H1 (cell line): ENCODE measurements around the gene RPP25L. TPM values are rescaled to one million over a fixed set of nuclear protein-coding genes. Genes with fewer than 3 reads are reported as not detected.

Experiments used
- CTCF ChIA-PET: fragments of 300-600 bp; sonication (Branson Sonifier 250); formaldehyde crosslinking; loops from one replicate; lab custom pipeline; 2021; ENCODE audit not compliant: partially characterized antibody; lab: Charles Lee
- POLR2A ChIA-PET: fragments of 300-600 bp; sonication (Branson Sonifier 250); formaldehyde crosslinking; loops from one replicate; lab custom pipeline; 2021; ENCODE audit warnings: inconsistent platforms; ENCODE audit not compliant: partially characterized antibody; lab: Charles Lee
- DNase-seq, 2 experiments: peaks; one replicate each; pipeline versions ENCODE4 v3.0.0 to v3.0.0-alpha.2; 2010 to 2022; ENCODE audit warnings: low spot score in 2 of 2, low read depth in 1 of 2, mixed read lengths in 1 of 2
- FAIRE-seq: peaks from 2 replicates; lab custom pipeline; 2011; peaks lifted over from hg19 to GRCh38; lab: Jason Lieb, UNC
- H2AFZ ChIP-seq: 2 replicates; pipeline ENCODE4 v1.8.1; 2012; ENCODE audit warnings: low read length, inconsistent platforms
- H2AK5ac ChIP-seq: 2 replicates; pipeline ENCODE4 v1.6.1; 2013; ENCODE audit warnings: low read depth, low read length
- H2BK120ac ChIP-seq: replicated peaks from 2 replicates; pipeline ENCODE3; 2013; ENCODE audit warnings: low read depth, low read length, inconsistent platforms
- H2BK12ac ChIP-seq: 2 replicates; pipeline ENCODE4 v1.6.1; 2013; ENCODE audit warnings: low read depth, low read length
- H2BK15ac ChIP-seq: 2 replicates; pipeline ENCODE4 v1.6.1; 2013; ENCODE audit warnings: low read length
- H2BK20ac ChIP-seq: 2 replicates; pipeline ENCODE4 v1.6.1; 2013; ENCODE audit warnings: low read length
- H2BK5ac ChIP-seq: 2 replicates; pipeline ENCODE4 v1.6.1; 2013; ENCODE audit warnings: low read depth, low read length
- H3K14ac ChIP-seq: 2 replicates; pipeline ENCODE4 v1.6.1; 2013; ENCODE audit warnings: inconsistent platforms; ENCODE audit not compliant: insufficient read length
- H3K18ac ChIP-seq: 2 replicates; pipeline ENCODE4 v1.6.1; 2013; ENCODE audit warnings: low read length; ENCODE audit errors: extremely low read depth
- H3K23ac ChIP-seq: 2 replicates; pipeline ENCODE4 v1.6.1; 2013; ENCODE audit warnings: inconsistent platforms; ENCODE audit not compliant: insufficient read length
- H3K23me2 ChIP-seq: 2 replicates; pipeline ENCODE4 v1.6.1; 2013; ENCODE audit warnings: low read depth, low read length
- H3K27ac ChIP-seq: 2 replicates; pipeline ENCODE4 v1.6.1; 2011; ENCODE audit warnings: low read depth, low read length, inconsistent platforms
- H3K27me3 ChIP-seq, 4 experiments: replicated peaks in 1 of 4; 1 replicate in 1 of 4; 2 replicates in 3 of 4; pipeline versions ENCODE4 v1.6.1 to v1.8.1; 2011 to 2013; ENCODE audit warnings: low read length in 3 of 4, mild to moderate bottlenecking in 3 of 4, inconsistent platforms in 2 of 4, mixed read lengths in 2 of 4, moderate library complexity in 1 of 4; ENCODE audit not compliant: control insufficient read depth in 3 of 4, insufficient read depth in 3 of 4; ENCODE audit errors: extremely low read depth in 1 of 4
- H3K36me3 ChIP-seq, 4 experiments: 2 replicates each; pipeline versions ENCODE4 v1.6.1 to v1.8.1; 2011 to 2013; ENCODE audit warnings: mild to moderate bottlenecking in 4 of 4, low read length in 3 of 4, moderate library complexity in 2 of 4, control low read depth in 1 of 4, inconsistent platforms in 1 of 4; ENCODE audit not compliant: insufficient read depth in 4 of 4, control insufficient read depth in 2 of 4
- H3K4ac ChIP-seq: replicated peaks from 2 replicates; pipeline ENCODE3; 2013; ENCODE audit warnings: low read length, low read depth, mixed read lengths, inconsistent platforms; ENCODE audit not compliant: insufficient read length
- H3K4me1 ChIP-seq, 4 experiments: replicated peaks in 1 of 4; 1 replicate in 1 of 4; 2 replicates in 3 of 4; pipeline versions ENCODE4 v1.6.1 to v1.8.1; 2011 to 2013; ENCODE audit warnings: low read length in 3 of 4, inconsistent platforms in 2 of 4, mixed read lengths in 1 of 4; ENCODE audit not compliant: insufficient read depth in 4 of 4, control insufficient read depth in 3 of 4
- H3K4me2 ChIP-seq, 2 experiments: 2 replicates each; pipeline versions ENCODE4 v1.6.1 to v1.8.1; 2011 to 2013; ENCODE audit warnings: low read depth in 2 of 2, low read length in 2 of 2, control low read depth in 1 of 2, inconsistent platforms in 1 of 2, mild to moderate bottlenecking in 1 of 2; ENCODE audit not compliant: insufficient read depth in 1 of 2
- H3K4me3 ChIP-seq, 4 experiments: fragments of 200-600, 300-600 bp in 1 of 4; sonication (generic), shearing (Covaris generic), sonication (Bioruptor Twin) in 1 of 4; 2 replicates each; pipeline versions ENCODE4 v1.5.1 to v1.8.1; 2011 to 2016; ENCODE audit warnings: low read length in 4 of 4, low read depth in 3 of 4, control low read depth in 2 of 4, inconsistent platforms in 2 of 4, mild to moderate bottlenecking in 2 of 4, mixed read lengths in 1 of 4, moderate library complexity in 1 of 4; ENCODE audit not compliant: insufficient read depth in 2 of 4; ENCODE audit errors: extremely low read depth in 1 of 4
- H3K56ac ChIP-seq: replicated peaks from 2 replicates; pipeline ENCODE3; 2013; ENCODE audit warnings: low read depth, mild to moderate bottlenecking, mixed read lengths, low read length, inconsistent platforms; ENCODE audit not compliant: insufficient read length
- H3K79me1 ChIP-seq: 2 replicates; pipeline ENCODE4 v1.6.1; 2013; ENCODE audit warnings: low read depth, low read length, control low read depth
- H3K79me2 ChIP-seq, 2 experiments: 2 replicates each; pipeline versions ENCODE4 v1.6.1 to v1.8.1; 2012 to 2013; ENCODE audit warnings: low read length in 2 of 2, mild to moderate bottlenecking in 2 of 2, inconsistent platforms in 1 of 2; ENCODE audit not compliant: insufficient read depth in 2 of 2, control insufficient read depth in 1 of 2
- H3K9ac ChIP-seq, 4 experiments: replicated peaks in 1 of 4; 1 replicate in 1 of 4; 2 replicates in 3 of 4; pipeline versions ENCODE4 v1.6.1 to v1.8.1; 2011 to 2013; ENCODE audit warnings: low read depth in 3 of 4, low read length in 3 of 4, control low read depth in 2 of 4, mild to moderate bottlenecking in 2 of 4, moderate library complexity in 2 of 4, inconsistent platforms in 1 of 4; ENCODE audit errors: extremely low read depth in 1 of 4
- H3K9me3 ChIP-seq, 2 experiments: 2 replicates each; pipeline versions ENCODE4 v1.6.1 to v1.8.1; 2012 to 2013; ENCODE audit warnings: mild to moderate bottlenecking in 2 of 2, moderate library complexity in 2 of 2, control low read depth in 1 of 2, inconsistent platforms in 1 of 2, low read depth in 1 of 2, low read length in 1 of 2, mixed read lengths in 1 of 2; ENCODE audit not compliant: insufficient read depth in 2 of 2
- H4K20me1 ChIP-seq, 2 experiments: replicated peaks in 1 of 2; 2 replicates each; pipeline versions ENCODE3 to v1.8.1; 2011 to 2013; ENCODE audit warnings: inconsistent platforms in 2 of 2, low read length in 2 of 2, mild to moderate bottlenecking in 1 of 2; ENCODE audit not compliant: insufficient read depth in 2 of 2, control insufficient read depth in 1 of 2
- H4K5ac ChIP-seq: 2 replicates; pipeline ENCODE4 v1.6.1; 2013; ENCODE audit warnings: low read length, low read depth, mixed read lengths, inconsistent platforms; ENCODE audit not compliant: insufficient read length
- H4K8ac ChIP-seq: 2 replicates; pipeline ENCODE4 v1.8.0; 2013; ENCODE audit warnings: mild to moderate bottlenecking, moderate library complexity, low read length, inconsistent platforms; ENCODE audit not compliant: insufficient read depth; ENCODE audit errors: extremely low read depth
- H4K91ac ChIP-seq: replicated peaks from 2 replicates; pipeline ENCODE3; 2013; ENCODE audit warnings: low read length, mixed read lengths, inconsistent platforms; ENCODE audit not compliant: insufficient read length
- CBX8 ChIP-seq: fragments of 300-800, 300-1000 bp; sonication (generic); IDR thresholded peaks from 2 replicates; pipeline ENCODE4 v1.7.1; 2016; ENCODE audit warnings: low read depth, low read length, borderline replicate concordance
- CEBPB ChIP-seq: IDR thresholded peaks from 2 replicates; pipeline ENCODE4 v1.6.1; 2012; ENCODE audit warnings: low read depth, low read length
- TEAD4 ChIP-seq: IDR thresholded peaks from 2 replicates; pipeline ENCODE4 v1.6.1; 2012; ENCODE audit warnings: low read depth, low read length, inconsistent platforms, mixed read lengths
- WGBS, 2 experiments: shearing (Covaris generic) in 1 of 2; methylation state at CpG; one replicate each; pipeline versions ENCODE4 v1.1.6 to v1.1.7; 2013 to 2015; ENCODE audit warnings: low lambda C conversion rate in 2 of 2, mixed read lengths in 2 of 2, inconsistent platforms in 1 of 2, low coverage in 1 of 2, missing lambda C conversion rate in 1 of 2; ENCODE audit not compliant: insufficient replicate concordance in 2 of 2, insufficient coverage in 1 of 2, insufficient read length in 1 of 2; ENCODE audit errors: extremely low coverage in 1 of 2, missing lambda C conversion rate in 1 of 2; 5-methylcytosine and 5-hydroxymethylcytosine counted together
- polyA plus RNA-seq, 7 experiments: library from polyadenylated mRNA; depleted of rRNA in 3 of 7; stranded (reverse) in 5 of 7; unstranded in 2 of 7; fragments of >200 nt in 5 of 7; fragments of 200-250 nt in 2 of 7; gene quantifications; 1 replicate in 5 of 7; 2 replicates in 1 of 7; 4 replicates in 1 of 7; pipeline versions ENCODE4 v1.2.1 to v1.2.3, GENCODE V29; 2011 to 2013; ENCODE audit warnings: missing spikeins in 2 of 7, mixed read lengths in 2 of 7
- total RNA-seq: library from RNA; stranded (reverse); fragmentation: NEBNext Ultra II Directional; extraction: Animal tissue kit (Norgen Biotek cat#: 25700); gene quantifications from 2 replicates; pipeline ENCODE4 v1.2.1, GENCODE V29; 2021

The RPP25L gene
- total and polyA plus RNA-seq, 2 of the 8 experiments (the other 6 are each of a cell fraction or from before 2014, with no cell fraction given), result 21.6 to 75.0 TPM

DNA sequence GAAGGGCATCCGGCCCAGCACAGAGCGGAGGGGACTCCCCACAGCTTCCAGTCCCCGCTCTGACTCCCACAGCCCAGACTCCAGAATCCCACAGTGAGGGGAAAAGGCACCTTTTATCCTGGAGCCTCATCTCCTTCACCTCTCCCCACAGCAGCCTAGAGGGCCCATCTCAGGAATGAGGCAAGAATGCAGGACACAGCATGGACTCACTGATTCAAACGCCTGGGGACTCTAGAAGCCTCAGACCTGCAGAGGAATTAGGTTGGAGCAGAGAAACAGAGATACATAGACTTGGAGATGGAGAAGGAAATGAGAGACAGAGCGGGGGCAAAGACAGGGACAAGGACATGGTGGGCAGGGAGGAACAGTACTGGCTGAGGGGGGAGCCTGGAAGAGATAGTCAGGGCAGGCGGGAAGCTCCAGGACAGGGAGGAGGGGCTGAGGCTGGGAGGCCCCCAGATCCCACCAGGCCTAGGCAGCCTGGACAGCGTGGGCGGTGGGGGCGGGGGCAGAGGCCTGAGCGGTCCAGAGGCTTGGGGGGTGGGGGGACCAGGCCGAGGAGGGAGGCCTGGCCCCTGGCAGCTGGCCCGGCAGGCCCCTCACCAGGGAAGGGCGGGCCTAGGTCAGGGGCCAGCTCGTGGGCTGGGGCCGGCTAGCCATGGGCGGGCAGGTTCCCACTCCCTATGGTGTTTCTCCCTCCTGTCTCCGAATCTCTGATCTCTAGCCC lies 38.1 kb downstream of the RPP25L start:
- H3K4me2 ChIP-seq, result no peak overlapping the region
- H2AFZ ChIP-seq, result no peak overlapping the region
- no peak overlapping the region for H4K91ac ChIP-seq
- no peak overlapping the region for H3K9ac ChIP-seq
- peak overlapping the region; percentile 35; the same call in 1 of the 2 replicates for H2BK5ac ChIP-seq
- POLR2A ChIA-PET, result interaction anchor here (1.0 to 1.1 kb wide), 2 partner anchors 17 to 20 kb away, joined by 3 to 4 read pairs; no protein-coding TSS in a partner anchor
- no peaks in the 10 kb centered on the region for H3K9me3 ChIP-seq
- no peak overlapping the region for H2BK120ac ChIP-seq
- TF ChIP-seq CEBPB (0 out of 2 replicates have a peak, but pooled peaks have one; percentile 10), TEAD4 (0 out of 2 replicates have a peak, but pooled peaks have one; percentile 33), CBX8 (no peak)
- no peak overlapping the region for H3K4ac ChIP-seq
- H3K79me2 ChIP-seq, result no peaks in the 10 kb centered on the region
- peaks cover 16% of the 10 kb centered on the region; the same call in 1 of the 2 replicates for H3K23me2 ChIP-seq
- DNase-seq, result no peak
- H3K36me3 ChIP-seq, result no peaks in the 10 kb centered on the region
- CTCF ChIA-PET, result interaction anchor here (0.9 to 13.8 kb wide), 12 partner anchors 11 to 179 kb away, joined by 3 to 241 read pairs (median 6); partner anchors contain the start of gene CNTFR
- peaks cover 11 to 48% (median 23%) of the 10 kb centered on the region in 4 experiments for H3K4me1 ChIP-seq
- no peak overlapping the region for H3K14ac ChIP-seq
- no peak overlapping the region for H2BK12ac ChIP-seq
- no peaks in the 10 kb centered on the region for H3K79me1 ChIP-seq
- H2AK5ac ChIP-seq, result no peak overlapping the region
- H3K23ac ChIP-seq, result no peak overlapping the region
- peaks cover 7 to 38% (median 30%) of the 10 kb centered on the region in 4 experiments for H3K27me3 ChIP-seq
- 67% methylated on average over 10 of the region's 17 CpGs; no CpG with 5 or more reads in 1 of the 2 experiments for WGBS, 2 experiments
- H2BK15ac ChIP-seq, result no peak overlapping the region
- no peak overlapping the region for H4K8ac ChIP-seq
- no peak overlapping the region; the same call in 1 of the 2 replicates for H3K18ac ChIP-seq
- no peak overlapping the region for H3K27ac ChIP-seq
- H4K5ac ChIP-seq, result no peak overlapping the region
- no peak for FAIRE-seq
- no peak overlapping the region for H3K56ac ChIP-seq
- peaks cover 0 to 3% of the 10 kb centered on the region in 2 experiments for H4K20me1 ChIP-seq
- 0 out of 2 replicates have a peak overlapping the region, but pooled peaks have one; percentile 61 for H2BK20ac ChIP-seq
- no peak overlapping the region for H3K4me3 ChIP-seq
